HAP-1 (cell line): ENCODE data around the gene KCTD5.
"Not testable (repeated sequence)": the region's sequence is repeated elsewhere in the genome, so short reads cannot be mapped to it uniquely, and the experiment has no call there.

Experiments used
- DNase-seq, 2 experiments: peaks; one replicate each; pipeline ENCODE4 v3.0.0-alpha.2; 2016 to 2020; ENCODE audit warnings: low spot score in 2 of 2
- H3K27me3 ChIP-seq: fragments of 250-450 bp; sonication (Bioruptor Pico); 2 replicates; pipeline ENCODE4 v1.5.1; 2020; ENCODE audit warnings: low read depth, mild to moderate bottlenecking, moderate library complexity
- H3K36me3 ChIP-seq: fragments of 250-450 bp; sonication (Bioruptor Pico); replicated peaks from 2 replicates; pipeline ENCODE4 v1.5.1; 2020; ENCODE audit warnings: mild to moderate bottlenecking
- H3K4me1 ChIP-seq: fragments of 250-450 bp; sonication (Bioruptor Pico); 2 replicates; pipeline ENCODE4 v1.5.1; 2020; ENCODE audit warnings: mild to moderate bottlenecking
- H3K4me3 ChIP-seq: fragments of 250-450 bp; sonication (Bioruptor Pico); 2 replicates; pipeline ENCODE4 v1.5.1; 2020; ENCODE audit warnings: mild to moderate bottlenecking, moderate library complexity
- H3K9me3 ChIP-seq: fragments of 250-450 bp; sonication (Bioruptor Pico); 2 replicates; pipeline ENCODE4 v1.5.1; 2020; ENCODE audit warnings: mild to moderate bottlenecking, moderate library complexity
- in situ Hi-C: fragments of 300-500 bp; cut with MboI; formaldehyde crosslinking; loops from 3 replicates; pipeline ENCODE4 v1.14.3; 2020; ENCODE audit warnings: low sequenced_read_pairs, inconsistent platforms, mixed read lengths

Gene KCTD5

DNA sequence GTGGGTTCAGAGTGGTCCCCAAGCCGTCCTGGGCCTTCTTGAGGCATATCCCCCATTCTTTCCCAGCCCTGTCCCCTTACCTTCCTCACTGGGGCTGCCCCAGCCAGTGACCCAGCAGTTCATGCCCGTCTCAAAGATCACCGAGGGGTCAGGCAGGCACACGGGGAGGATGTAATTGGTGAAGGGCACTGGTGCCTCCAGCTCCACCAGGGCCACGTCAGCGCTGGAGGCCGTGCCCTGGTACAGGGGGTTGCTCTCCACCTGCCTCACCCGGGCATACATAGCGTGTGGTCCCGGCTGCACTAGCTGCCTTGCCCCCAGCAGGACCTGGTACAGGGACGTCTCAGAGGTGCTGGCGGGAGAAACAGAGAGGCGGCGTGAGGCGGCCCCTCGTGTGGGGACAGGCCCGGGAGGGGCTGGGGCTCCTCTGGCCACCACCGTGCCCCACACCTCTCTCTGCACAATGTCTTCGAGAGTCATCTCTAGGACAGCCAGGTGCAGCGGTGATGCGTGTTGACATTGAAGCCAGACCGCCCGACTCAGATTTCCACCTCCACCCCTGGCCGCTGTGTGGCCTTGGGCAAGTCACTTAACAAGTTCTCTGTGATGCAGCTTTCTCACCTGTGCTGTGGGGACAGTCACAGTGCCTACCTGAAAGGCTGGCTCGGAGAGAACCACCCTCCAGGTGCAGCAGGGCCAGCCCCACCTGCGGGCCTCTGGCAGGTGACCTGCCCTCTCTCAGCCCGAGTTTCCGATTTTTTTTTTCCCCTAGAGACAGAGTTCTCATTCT is 31.9 kb downstream of the KCTD5 start:
- in situ Hi-C loops = no loop called here
- no peaks in the 10 kb centered on the region for H3K4me1 ChIP-seq
- no peaks in the 10 kb centered on the region for H3K9me3 ChIP-seq
- H3K36me3 ChIP-seq = no peaks in the 10 kb centered on the region
- H3K4me3 ChIP-seq = no peak overlapping the region
- H3K27me3 ChIP-seq = peaks cover 6% of the 10 kb centered on the region
- DNase-seq = no peak

- Histone ChIP-seq H3K4me3 (no peak overlapping the region), H3K4me1 (peaks cover 2% of the 10 kb centered on the region; the same call in 1 of the 2 replicates), H3K36me3 (no peaks in the 10 kb centered on the region), H3K27me3 (peaks cover 6% of the 10 kb centered on the region), H3K9me3 (no peaks in the 10 kb centered on the region)
- DNase-seq = no peak
- in situ Hi-C loops = no loop called here
Measured at GRCh38 chr16:2715064-2715463, 32.7 kb downstream of the KCTD5 start.

GRCh38 chr16:2715519-2715918 is 33.2 kb downstream of the KCTD5 start:
- no peaks in the 10 kb centered on the region for H3K36me3 ChIP-seq
- no peak overlapping the region for H3K4me3 ChIP-seq
- peaks cover 6% of the 10 kb centered on the region for H3K27me3 ChIP-seq
- H3K4me1 ChIP-seq = peaks cover 5% of the 10 kb centered on the region
- H3K9me3 ChIP-seq = no peaks in the 10 kb centered on the region
- peak in 1 of 2 experiments; percentile 76 for DNase-seq
- in situ Hi-C loops = no loop called here

GRCh38 chr16:2715966-2716885 is 33.9 kb downstream of the KCTD5 start:
- in situ Hi-C loops = no loop called here
- Histone ChIP-seq H3K36me3 (no peaks in the 10 kb centered on the region), H3K27me3 (peaks cover 6% of the 10 kb centered on the region), H3K4me3 (no peak overlapping the region), H3K9me3 (no peaks in the 10 kb centered on the region), H3K4me1 (peaks cover 5% of the 10 kb centered on the region)
- DNase-seq = no peak

DNA sequence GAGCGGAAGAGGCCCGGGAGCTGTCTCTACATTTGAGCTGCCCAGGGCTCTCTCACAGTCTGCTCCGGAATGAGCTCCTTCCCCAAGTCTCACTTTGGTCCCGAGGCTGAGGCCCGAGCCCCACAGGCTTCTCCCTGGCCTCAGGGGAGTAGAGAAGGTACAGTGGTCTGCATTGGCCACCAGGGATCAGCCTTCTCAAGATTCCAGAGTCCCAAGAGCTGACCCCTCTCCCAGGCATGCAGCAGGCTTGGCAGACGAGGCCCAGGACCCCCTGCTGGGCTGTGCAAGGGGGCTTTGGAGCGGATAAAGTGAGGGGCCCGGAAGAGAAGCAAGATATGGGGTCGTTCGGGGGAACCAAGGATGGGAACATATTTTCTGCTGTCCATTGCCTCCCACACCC is 34.6 kb downstream of the KCTD5 start:
- Histone ChIP-seq H3K36me3 (no peaks in the 10 kb centered on the region), H3K27me3 (peaks cover 6% of the 10 kb centered on the region), H3K9me3 (no peaks in the 10 kb centered on the region), H3K4me3 (no peak overlapping the region), H3K4me1 (peaks cover 9% of the 10 kb centered on the region)
- DNase-seq = no peak
- in situ Hi-C loops = no loop called here

GRCh38 chr16:2717383-2718263 is 35.3 kb downstream of the KCTD5 start:
- Histone ChIP-seq H3K9me3 (no peaks in the 10 kb centered on the region), H3K27me3 (peaks cover 6% of the 10 kb centered on the region), H3K36me3 (no peaks in the 10 kb centered on the region), H3K4me3 (no peak overlapping the region), H3K4me1 (peaks cover 9% of the 10 kb centered on the region)
- DNase-seq = no peak
- in situ Hi-C loops = no loop called here

- Histone ChIP-seq H3K4me1 (peaks cover 9% of the 10 kb centered on the region), H3K4me3 (no peak overlapping the region), H3K27me3 (no peaks in the 10 kb centered on the region; the same call in 1 of the 2 replicates), H3K36me3 (no peaks in the 10 kb centered on the region), H3K9me3 (no peaks in the 10 kb centered on the region)
- DNase-seq = no peak
- in situ Hi-C loops = no loop called here
Measured at GRCh38 chr16:2719328-2720063, 37.2 kb downstream of the KCTD5 start.

- no peaks in the 10 kb centered on the region for H3K9me3 ChIP-seq
- in situ Hi-C loops = no loop called here
- no peak for DNase-seq
Measured at GRCh38 chr16:2720064-2720457, 37.7 kb downstream of the KCTD5 start, which contains the start of gene PRSS27. PRSS27 (minus strand) TSS chr16:2720224; CDS start chr16:2720160, 64 bp downstream.

DNA sequence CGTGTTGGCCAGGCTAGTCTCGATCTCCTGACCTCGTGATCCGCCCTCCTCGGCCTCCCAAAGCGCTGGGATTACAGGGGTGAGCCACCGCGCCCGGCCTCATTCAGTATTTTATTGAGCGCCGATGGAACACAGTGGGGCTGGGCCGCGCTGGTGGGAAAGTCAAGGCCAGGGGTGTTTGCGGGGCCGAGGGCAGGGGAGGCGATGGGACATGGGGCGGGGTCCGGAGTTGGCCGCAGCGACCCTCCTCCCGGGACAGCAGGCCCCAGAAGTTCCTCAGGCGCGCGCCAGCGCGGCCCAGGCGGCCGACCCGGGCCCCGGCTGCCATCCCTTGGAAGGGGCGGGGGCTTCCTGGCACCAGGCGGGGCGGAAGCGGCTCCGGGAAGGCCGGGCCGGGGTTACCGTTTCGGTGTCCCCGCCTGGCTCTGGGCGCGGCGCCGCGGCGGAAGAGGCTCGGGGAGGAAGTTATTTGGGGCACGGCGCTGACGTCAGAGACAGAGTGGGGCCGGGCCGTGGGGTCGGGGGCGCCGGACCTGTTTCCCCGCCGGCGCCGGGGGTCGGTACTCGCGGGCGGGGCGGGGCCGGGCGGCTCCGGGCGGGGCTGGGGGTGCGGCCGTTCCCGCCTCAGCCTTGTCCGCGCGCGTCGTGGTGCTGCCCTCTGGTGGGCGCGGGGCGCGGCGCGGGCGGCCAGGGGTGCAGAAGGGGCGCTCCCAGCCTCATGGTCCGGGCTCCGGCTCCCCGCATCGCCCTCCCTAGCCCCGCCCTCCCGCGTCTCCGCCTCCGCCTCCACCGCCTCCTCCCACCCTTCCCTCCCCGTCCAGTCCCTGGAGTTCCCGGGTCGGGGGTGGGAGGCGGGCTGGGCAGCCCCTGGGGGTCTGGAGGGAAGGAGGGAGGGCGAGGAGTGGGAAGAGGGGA is 38.7 kb downstream of the KCTD5 start:
- Histone ChIP-seq H3K36me3 (no peaks in the 10 kb centered on the region), H3K4me3 (peak overlapping the region; percentile 63), H3K4me1 (peaks cover 9% of the 10 kb centered on the region), H3K27me3 (peaks cover 3% of the 10 kb centered on the region; the same call in 1 of the 2 replicates), H3K9me3 (no peaks in the 10 kb centered on the region)
- in situ Hi-C loops = no loop called here
- peak; percentile 85 to 95 for DNase-seq

More at GRCh38 chr16:2720064-2720457, 37.7 kb downstream of the KCTD5 start, which contains the start of gene PRSS27:
- peak within 1 kb of the TSS; percentile 63 for H3K4me3 ChIP-seq
- H3K4me1 ChIP-seq = peaks cover 9% of the 10 kb centered on the region
- no peaks in the 10 kb centered on the region for H3K36me3 ChIP-seq
- peaks cover 1% of the 10 kb centered on the region; the same call in 1 of the 2 replicates for H3K27me3 ChIP-seq

DNA sequence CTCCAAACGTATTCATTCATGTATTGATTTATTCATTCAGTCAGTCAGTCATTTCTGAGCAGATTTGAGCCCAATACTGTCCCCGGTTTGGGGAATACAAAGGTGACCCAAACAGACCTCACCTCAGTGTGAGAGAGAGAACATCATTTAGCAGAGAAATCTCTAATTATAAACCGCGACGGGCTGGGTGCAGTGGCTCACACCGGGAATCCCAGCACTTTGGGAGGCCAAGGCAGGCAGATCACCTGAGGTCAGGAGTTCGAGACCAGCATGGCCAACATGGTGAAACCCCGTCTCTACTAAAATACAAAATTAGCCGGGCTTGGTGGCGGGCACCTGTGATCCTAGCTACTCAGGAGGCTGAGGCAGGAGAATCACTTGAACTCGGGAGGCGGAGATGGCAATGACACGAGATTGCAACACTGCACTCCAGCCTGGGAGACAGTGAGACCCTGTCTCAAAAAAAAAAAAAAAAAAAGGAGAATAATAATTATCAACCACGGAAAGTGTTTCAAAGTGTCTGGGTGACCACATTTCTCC is 39.4 kb downstream of the KCTD5 start:
- H3K9me3 ChIP-seq, H3K36me3 ChIP-seq, H3K27me3 ChIP-seq, H3K4me1 ChIP-seq, in situ Hi-C loops, DNase-seq: not testable (repeated sequence)
- peak overlapping the region; percentile 63 for H3K4me3 ChIP-seq

DNA sequence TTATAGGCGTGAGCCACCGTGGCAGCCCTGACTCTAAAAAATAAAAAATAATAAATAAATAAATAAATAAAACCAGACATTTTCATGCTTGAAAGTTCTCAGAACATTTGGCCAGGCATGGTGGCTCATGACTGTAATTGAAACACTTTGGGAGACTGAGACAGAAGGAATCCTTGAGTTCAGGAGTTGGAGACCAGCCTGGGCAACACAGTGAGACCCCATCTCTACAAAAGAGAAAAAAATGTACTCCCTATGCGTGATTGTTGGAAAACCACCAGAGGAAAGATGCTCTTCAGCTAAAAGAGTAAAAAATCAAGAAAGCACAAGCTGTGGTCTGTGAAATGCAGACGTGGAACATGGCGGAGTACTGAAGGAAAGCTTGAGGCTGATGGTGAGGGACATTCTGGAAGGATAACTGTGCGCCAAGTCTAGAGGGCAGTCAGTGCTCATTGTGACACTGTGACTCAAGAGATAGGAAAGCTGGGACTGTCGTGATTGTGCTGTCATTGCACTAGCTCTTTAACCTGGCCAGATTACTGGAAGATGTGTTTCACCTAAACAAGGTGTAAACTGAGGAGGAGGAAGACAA is 41.9 kb downstream of the KCTD5 start:
- no peak for DNase-seq
- Histone ChIP-seq H3K4me1 (peaks cover 9% of the 10 kb centered on the region), H3K9me3 (no peaks in the 10 kb centered on the region), H3K27me3 (0 out of 2 replicates have a peak, but pooled peaks cover 3% of the 10 kb centered on the region), H3K4me3 (no peak overlapping the region), H3K36me3 (no peaks in the 10 kb centered on the region)
- in situ Hi-C loops = no loop called here
